Osteocyte (in vitro differentiated cells): Measurements from ENCODE around the gene SIGLEC15. TPM values are rescaled to one million over a fixed set of nuclear protein-coding genes. Genes with fewer than 3 reads are reported as not detected.

Source experiments
- DNase-seq: peaks from one replicate; pipeline ENCODE4 v3.0.0; 2021; ENCODE audit warnings: mixed read lengths; ENCODE audit not compliant: unreplicated experiment; ENCODE audit errors: extremely low spot score
- H3K27ac Mint-ChIP-seq: one replicate; pipeline ENCODE4 v1.8.0; 2021; ENCODE audit warnings: mild to moderate bottlenecking, mixed read lengths; ENCODE audit not compliant: unreplicated experiment
- H3K27me3 Mint-ChIP-seq: one replicate; pipeline ENCODE4 v1.8.0; 2021; ENCODE audit warnings: mixed read lengths; ENCODE audit not compliant: unreplicated experiment
- H3K36me3 Mint-ChIP-seq: one replicate; pipeline ENCODE4 v1.8.0; 2021; ENCODE audit warnings: mixed read lengths; ENCODE audit not compliant: unreplicated experiment
- H3K4me1 Mint-ChIP-seq: one replicate; pipeline ENCODE4 v1.8.0; 2021; ENCODE audit warnings: mixed read lengths; ENCODE audit not compliant: unreplicated experiment
- H3K4me3 Mint-ChIP-seq: one replicate; pipeline ENCODE4 v1.8.0; 2021; ENCODE audit warnings: mild to moderate bottlenecking, moderate library complexity, mixed read lengths; ENCODE audit not compliant: unreplicated experiment
- H3K9me3 Mint-ChIP-seq: one replicate; pipeline ENCODE4 v1.8.0; 2021; ENCODE audit warnings: mixed read lengths; ENCODE audit not compliant: unreplicated experiment
- total RNA-seq: library from RNA; stranded (reverse); gene quantifications from 2 replicates; pipeline ENCODE4 v1.2.1, GENCODE V29; 2021
- TF ChIP-seq, protein P1 (sequence below): fragments of 200-600 bp; sonication (generic); IDR thresholded peaks from 2 replicates; pipeline ENCODE4 v1.5.0; 2021; ENCODE audit warnings: antibody characterized with exemption, mild to moderate bottlenecking, moderate library complexity

Gene SIGLEC15
- total RNA-seq, 1 donor from 2014 or later: 0.13 TPM

DNA sequence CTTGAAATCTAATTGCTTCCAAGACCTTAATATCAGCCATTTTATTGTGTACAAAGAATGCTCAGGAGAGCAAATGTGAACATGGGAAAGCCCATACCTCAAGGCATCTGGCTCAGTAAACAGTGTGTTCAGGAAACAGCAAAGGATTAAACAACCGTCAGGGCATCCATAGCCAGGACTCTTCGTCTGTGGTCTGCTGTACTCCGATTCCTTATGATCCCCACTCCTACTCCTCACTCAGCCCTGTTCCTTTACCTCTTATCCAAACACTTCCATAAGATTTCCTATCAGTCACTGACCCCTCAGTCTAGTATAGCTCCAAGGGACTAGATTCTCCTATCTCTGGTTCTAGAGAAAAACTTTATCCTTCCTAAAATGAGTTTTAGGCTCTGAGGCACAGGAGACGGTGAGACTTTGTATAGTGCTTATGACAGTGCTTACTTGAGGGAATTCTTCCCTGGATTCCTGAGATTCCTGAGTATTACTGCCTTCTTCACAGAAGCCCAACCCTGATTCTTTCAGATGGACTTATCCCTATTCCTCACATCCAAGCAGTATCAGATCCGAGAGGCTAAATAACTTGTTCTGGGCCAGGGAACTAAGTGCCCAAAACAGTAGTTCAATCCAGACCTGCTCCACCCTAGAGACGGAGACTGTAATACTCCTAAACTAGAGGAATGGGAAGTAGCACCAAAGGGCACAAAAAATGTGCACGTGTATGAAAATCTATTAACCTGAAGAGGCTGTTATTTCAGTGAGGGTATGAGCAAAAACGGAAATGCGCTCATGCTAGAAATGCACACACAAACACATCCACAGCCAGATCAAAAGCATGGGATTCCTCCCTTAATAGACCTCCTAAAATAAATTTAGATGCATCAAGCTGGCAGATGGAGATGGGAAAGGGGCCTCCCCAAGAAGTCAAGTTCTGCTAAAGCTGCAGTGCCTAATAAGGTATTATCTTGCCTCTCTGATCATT lies 42.1 kb upstream of the SIGLEC15 start:
- H3K4me1 Mint-ChIP-seq: peaks cover 21% of the 10 kb centered on the region
- TF ChIP-seq, protein P1, sequence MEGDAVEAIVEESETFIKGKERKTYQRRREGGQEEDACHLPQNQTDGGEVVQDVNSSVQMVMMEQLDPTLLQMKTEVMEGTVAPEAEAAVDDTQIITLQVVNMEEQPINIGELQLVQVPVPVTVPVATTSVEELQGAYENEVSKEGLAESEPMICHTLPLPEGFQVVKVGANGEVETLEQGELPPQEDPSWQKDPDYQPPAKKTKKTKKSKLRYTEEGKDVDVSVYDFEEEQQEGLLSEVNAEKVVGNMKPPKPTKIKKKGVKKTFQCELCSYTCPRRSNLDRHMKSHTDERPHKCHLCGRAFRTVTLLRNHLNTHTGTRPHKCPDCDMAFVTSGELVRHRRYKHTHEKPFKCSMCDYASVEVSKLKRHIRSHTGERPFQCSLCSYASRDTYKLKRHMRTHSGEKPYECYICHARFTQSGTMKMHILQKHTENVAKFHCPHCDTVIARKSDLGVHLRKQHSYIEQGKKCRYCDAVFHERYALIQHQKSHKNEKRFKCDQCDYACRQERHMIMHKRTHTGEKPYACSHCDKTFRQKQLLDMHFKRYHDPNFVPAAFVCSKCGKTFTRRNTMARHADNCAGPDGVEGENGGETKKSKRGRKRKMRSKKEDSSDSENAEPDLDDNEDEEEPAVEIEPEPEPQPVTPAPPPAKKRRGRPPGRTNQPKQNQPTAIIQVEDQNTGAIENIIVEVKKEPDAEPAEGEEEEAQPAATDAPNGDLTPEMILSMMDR: no peak
- no peaks in the 10 kb centered on the region for H3K9me3 Mint-ChIP-seq
- H3K27me3 Mint-ChIP-seq: no peaks in the 10 kb centered on the region
- H3K36me3 Mint-ChIP-seq: no peaks in the 10 kb centered on the region
- H3K4me3 Mint-ChIP-seq: no peak overlapping the region
- H3K27ac Mint-ChIP-seq: no peak overlapping the region
- no peak for DNase-seq

- H3K9me3 Mint-ChIP-seq: no peaks in the 10 kb centered on the region
- H3K4me1 Mint-ChIP-seq: peaks cover 26% of the 10 kb centered on the region
- no peaks in the 10 kb centered on the region for H3K27me3 Mint-ChIP-seq
- H3K4me3 Mint-ChIP-seq: no peak overlapping the region
- no peak for DNase-seq
- H3K36me3 Mint-ChIP-seq: no peaks in the 10 kb centered on the region
- TF ChIP-seq, protein P1: no peak
- H3K27ac Mint-ChIP-seq: peak overlapping the region; percentile 5
Observed at GRCh38 chr18:45785134-45785533, 40.3 kb upstream of the SIGLEC15 start.

DNA sequence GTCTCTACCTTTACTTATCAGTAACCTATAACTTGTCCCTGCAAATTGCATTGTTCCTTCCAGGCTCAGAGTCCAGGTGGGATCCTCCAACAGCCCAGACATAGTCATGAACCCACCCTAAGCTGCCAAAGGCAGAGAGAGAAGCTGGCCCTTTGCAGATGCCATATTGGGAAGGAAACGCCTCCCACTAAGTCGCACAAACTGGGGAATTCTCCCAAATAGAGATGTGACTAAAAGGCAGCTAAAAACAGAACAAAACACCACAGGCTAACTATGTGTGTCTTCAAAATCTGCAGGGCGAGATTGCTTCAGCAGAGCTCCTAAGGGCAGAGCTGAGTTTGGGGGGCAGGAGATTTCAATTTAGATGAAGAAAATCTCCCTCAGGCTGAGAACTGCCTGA lies 38.5 kb upstream of the SIGLEC15 start:
- no peaks in the 10 kb centered on the region for H3K27me3 Mint-ChIP-seq
- TF ChIP-seq, protein P1: no peak
- H3K9me3 Mint-ChIP-seq: no peaks in the 10 kb centered on the region
- H3K27ac Mint-ChIP-seq: no peak overlapping the region
- H3K36me3 Mint-ChIP-seq: no peaks in the 10 kb centered on the region
- no peak for DNase-seq
- peaks cover 36% of the 10 kb centered on the region for H3K4me1 Mint-ChIP-seq
- no peak overlapping the region for H3K4me3 Mint-ChIP-seq

GRCh38 chr18:45787346-45787745 lies 38.1 kb upstream of the SIGLEC15 start:
- Mint-ChIP-seq H3K4me1 (peaks cover 37% of the 10 kb centered on the region), H3K27me3 (no peaks in the 10 kb centered on the region), H3K36me3 (no peaks in the 10 kb centered on the region), H3K4me3 (no peak overlapping the region), H3K9me3 (no peaks in the 10 kb centered on the region), H3K27ac (no peak overlapping the region)
- TF ChIP-seq, protein P1: no peak
- DNase-seq: no peak

DNA sequence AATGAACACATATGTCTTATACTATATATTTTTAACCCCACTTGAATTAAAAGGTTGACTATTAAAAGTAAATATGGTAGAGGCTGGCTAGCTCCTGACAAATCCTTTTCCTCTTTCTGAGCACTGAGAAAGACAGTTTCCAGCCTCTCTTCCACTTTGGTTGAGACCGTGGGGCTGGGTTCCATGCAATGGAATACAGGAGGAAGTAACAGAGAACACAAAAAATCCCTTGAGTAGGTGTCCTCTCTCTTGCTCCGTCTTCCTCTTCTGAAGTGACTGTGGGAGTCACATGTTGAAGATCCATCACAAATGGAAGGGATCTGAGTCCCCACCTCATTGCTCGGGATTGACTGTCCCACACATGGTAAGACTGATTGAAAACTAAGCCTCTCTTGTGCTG lies 36.6 kb upstream of the SIGLEC15 start:
- H3K27me3 Mint-ChIP-seq: no peaks in the 10 kb centered on the region
- H3K4me1 Mint-ChIP-seq: peaks cover 36% of the 10 kb centered on the region
- no peaks in the 10 kb centered on the region for H3K9me3 Mint-ChIP-seq
- no peak for DNase-seq
- H3K36me3 Mint-ChIP-seq: no peaks in the 10 kb centered on the region
- H3K27ac Mint-ChIP-seq: no peak overlapping the region
- no peak overlapping the region for H3K4me3 Mint-ChIP-seq
- TF ChIP-seq, protein P1: no peak
